Measurements from ENCODE around the gene IRAK4.

Gene IRAK4

GRCh38 chr12:43795716-43796280, 37.0 kb downstream of the IRAK4 start:
- no peaks in the 10 kb centered on the region for H3K36me3 ChIP-seq (ENCODE audit: control insufficient read depth, insufficient read depth, low read length)
- H3K9me3 ChIP-seq (ENCODE audit: control insufficient read depth, low read length), result no peaks in the 10 kb centered on the region
- H3K4me1 ChIP-seq, result peaks cover 3% of the 10 kb centered on the region
- no peaks in the 10 kb centered on the region for H3K27me3 ChIP-seq (ENCODE audit: control insufficient read depth, insufficient read depth, low read length)
- H3K4me3 ChIP-seq (ENCODE audit: low read depth, low read length), result no peak overlapping the region
- no peak overlapping the region for H3K9ac ChIP-seq
- no peak overlapping the region for H3K27ac ChIP-seq
- H3K4me2 ChIP-seq (ENCODE audit: low read length), result no peak overlapping the region
- no peak overlapping the region for H2AFZ ChIP-seq
- no peak for TF ChIP-seq CTCF (IDR thresholded peaks at IDR 0.05)
- H3K79me2 ChIP-seq, result no peaks in the 10 kb centered on the region

GRCh38 chr12:43797561-43798217, 38.9 kb downstream of the IRAK4 start:
- H3K27ac ChIP-seq, result no peak overlapping the region
- H3K36me3 ChIP-seq (ENCODE audit: control insufficient read depth, insufficient read depth, low read length), result no peaks in the 10 kb centered on the region
- H3K79me2 ChIP-seq, result no peaks in the 10 kb centered on the region
- no peaks in the 10 kb centered on the region for H3K9me3 ChIP-seq (ENCODE audit: control insufficient read depth, low read length)
- H3K4me3 ChIP-seq (ENCODE audit: low read depth, low read length), result no peak overlapping the region
- no peak overlapping the region for H3K4me2 ChIP-seq (ENCODE audit: low read length)
- H3K27me3 ChIP-seq (ENCODE audit: control insufficient read depth, insufficient read depth, low read length), result no peaks in the 10 kb centered on the region
- peaks cover 3% of the 10 kb centered on the region for H3K4me1 ChIP-seq
- no peak for TF ChIP-seq CTCF (IDR thresholded peaks at IDR 0.05)
- no peak overlapping the region for H3K9ac ChIP-seq
- no peak overlapping the region for H2AFZ ChIP-seq

GRCh38 chr12:43805149-43805859, 46.6 kb downstream of the IRAK4 start:
- TF ChIP-seq CTCF (IDR thresholded peaks at IDR 0.05), result no peak
- Histone ChIP-seq H2AFZ (peak overlapping the region; percentile 98), H3K9me3 (ENCODE audit: control insufficient read depth, low read length) (no peaks in the 10 kb centered on the region), H3K9ac (peak overlapping the region; percentile 82), H3K27ac (peak overlapping the region; percentile 97), H3K4me2 (ENCODE audit: low read length) (peak overlapping the region; percentile 65), H3K4me3 (ENCODE audit: low read depth, low read length) (peak overlapping the region; percentile 95), H3K36me3 (ENCODE audit: control insufficient read depth, insufficient read depth, low read length) (no peaks in the 10 kb centered on the region), H3K79me2 (peaks cover 4% of the 10 kb centered on the region), H3K4me1 (no peaks in the 10 kb centered on the region), H3K27me3 (ENCODE audit: control insufficient read depth, insufficient read depth, low read length) (no peaks in the 10 kb centered on the region)

GRCh38 chr12:43805860-43806736, 47.3 kb downstream of the IRAK4 start, which contains the start of gene TWF1:
Gene TWF1 (minus strand): TSS chr12:43806317. CDS start chr12:43806245, 72 bp downstream.
- H3K27me3 ChIP-seq (ENCODE audit: control insufficient read depth, insufficient read depth, low read length), result no peaks in the 10 kb centered on the region
- peak within 1 kb of the TSS; percentile 97 for H3K27ac ChIP-seq
- H3K4me2 ChIP-seq (ENCODE audit: low read length), result peak within 1 kb of the TSS; percentile 86
- H3K4me3 ChIP-seq (ENCODE audit: low read depth, low read length), result peak within 1 kb of the TSS; percentile 95
- no peak for TF ChIP-seq CTCF (IDR thresholded peaks at IDR 0.05)
- peaks cover 4% of the 10 kb centered on the region for H3K79me2 ChIP-seq
- H3K36me3 ChIP-seq (ENCODE audit: control insufficient read depth, insufficient read depth, low read length), result no peaks in the 10 kb centered on the region
- H3K4me1 ChIP-seq, result no peaks in the 10 kb centered on the region
- H3K9me3 ChIP-seq (ENCODE audit: control insufficient read depth, low read length), result no peaks in the 10 kb centered on the region
- H2AFZ ChIP-seq, result peak within 1 kb of the TSS; percentile 98
- peak within 1 kb of the TSS; percentile 91 for H3K9ac ChIP-seq
